HCT116 (cell line): ENCODE measurements around the gene SLC25A21. TPM values are rescaled to one million over a fixed set of nuclear protein-coding genes. Genes with fewer than 3 reads are reported as not detected.

Experiments used
- ATAC-seq: fragments of 200-7000 bp; cut with Tn5 transposase; 2 replicates; pipeline ENCODE4 v1.9.1; 2020; ENCODE audit warnings: mild to moderate bottlenecking, moderate library complexity
- BruUV-seq: library from RNA; stranded (reverse); fragments of 400-500 nt; replicated peaks from 2 replicates; lab custom pipeline; 2021; lab: Mats Ljungman, UMichigan
- CTCF ChIA-PET: fragments of 300-600 bp; sonication (Branson Sonifier 250); formaldehyde crosslinking; loops from one replicate; lab custom pipeline; 2021; ENCODE audit warnings: antibody characterized with exemption; lab: Charles Lee
- POLR2A ChIA-PET: fragments of 300-600, 350-600 bp; sonication (Branson Sonifier 250); formaldehyde crosslinking; loops from one replicate; lab custom pipeline; 2021; ENCODE audit warnings: antibody characterized with exemption; lab: Charles Lee
- RAD21 ChIA-PET, 2 experiments: fragments of 300-600 bp; sonication (Branson Sonifier 250); formaldehyde crosslinking; loops; one replicate each; lab custom pipeline; 2023; ENCODE audit warnings: low total read pairs in 2 of 2; ENCODE audit not compliant: uncharacterized antibody in 2 of 2, unreplicated experiment in 2 of 2, low non-redundant PET in 1 of 2; lab: Charles Lee
- DNase-seq: peaks from one replicate; pipeline ENCODE4 v3.0.0-alpha.2; 2010; ENCODE audit warnings: low read depth, low spot score
- H2AFZ ChIP-seq: fragments of 200-600 bp; shearing (Covaris generic), sonication (generic); 2 replicates; pipeline ENCODE4 v1.6.1; 2017; ENCODE audit warnings: low read depth, mixed run types, mixed read lengths, antibody characterized with exemption, low read length; ENCODE audit not compliant: poor library complexity, severe bottlenecking
- H3K27ac ChIP-seq: 2 replicates; pipeline ENCODE4 v1.5.1; 2012; ENCODE audit warnings: low read depth, low read length
- H3K27me3 ChIP-seq: fragments of 200-600 bp; sonication (generic); 2 replicates; pipeline ENCODE4 v1.6.1; 2016; ENCODE audit warnings: mixed run types, low read length, mixed read lengths; ENCODE audit not compliant: insufficient read depth
- H3K36me3 ChIP-seq, 2 experiments: fragments of 200-500 bp in 1 of 2; fragments of 200-600 bp in 1 of 2; sonication (Bioruptor generic) in 1 of 2; sonication (generic) in 1 of 2; 2 replicates each; pipeline versions ENCODE4 v1.5.1 to v1.6.1; 2014 to 2016; ENCODE audit warnings: low read length in 2 of 2, inconsistent platforms in 1 of 2, mixed read lengths in 1 of 2, mixed run types in 1 of 2; ENCODE audit not compliant: insufficient read depth in 2 of 2, control insufficient read depth in 1 of 2
- H3K4me1 ChIP-seq, 2 experiments: fragments of 200-600 bp in 1 of 2; sonication (generic) in 1 of 2; 2 replicates each; pipeline versions ENCODE4 v1.5.1 to v1.6.1; 2012 to 2017; ENCODE audit warnings: low read length in 2 of 2, inconsistent platforms in 1 of 2, mild to moderate bottlenecking in 1 of 2, mixed read lengths in 1 of 2, mixed run types in 1 of 2, moderate library complexity in 1 of 2; ENCODE audit not compliant: insufficient read depth in 2 of 2, control insufficient read depth in 1 of 2
- H3K4me2 ChIP-seq: fragments of 200-600 bp; sonication (generic); 2 replicates; pipeline ENCODE4 v1.6.1; 2017; ENCODE audit warnings: mixed run types, low read length, mixed read lengths
- H3K4me3 ChIP-seq, 2 experiments: fragments of 200-600 bp in 1 of 2; sonication (generic) in 1 of 2; replicated peaks in 1 of 2; 2 replicates each; pipeline ENCODE4 v1.5.1; 2011 to 2016; ENCODE audit warnings: low read length in 2 of 2, control low read depth in 1 of 2, low read depth in 1 of 2, mild to moderate bottlenecking in 1 of 2, mixed read lengths in 1 of 2, mixed run types in 1 of 2
- H3K79me2 ChIP-seq: fragments of 200-600 bp; sonication (generic); 2 replicates; pipeline ENCODE4 v1.6.1; 2017; ENCODE audit warnings: mild to moderate bottlenecking, mixed run types, low read length, moderate library complexity, mixed read lengths; ENCODE audit not compliant: insufficient read depth
- H3K9ac ChIP-seq: fragments of 200-600 bp; sonication (generic); 2 replicates; pipeline ENCODE4 v1.6.1; 2016; ENCODE audit warnings: low read length, mixed read lengths
- H3K9me2 ChIP-seq: fragments of 200-600 bp; sonication (generic), shearing (Covaris generic); 2 replicates; pipeline ENCODE4 v1.6.1; 2017; ENCODE audit warnings: mixed run types, mild to moderate bottlenecking, moderate library complexity; ENCODE audit not compliant: insufficient read depth
- H3K9me3 ChIP-seq, 2 experiments: fragments of 200-500 bp in 1 of 2; fragments of 200-600 bp in 1 of 2; sonication (Bioruptor generic) in 1 of 2; sonication (generic) in 1 of 2; 2 replicates each; pipeline ENCODE4 v1.6.1; 2014 to 2017; ENCODE audit warnings: low read length in 2 of 2, mixed read lengths in 2 of 2, inconsistent platforms in 1 of 2, low read depth in 1 of 2, mild to moderate bottlenecking in 1 of 2, mixed run types in 1 of 2, moderate library complexity in 1 of 2; ENCODE audit not compliant: control insufficient read depth in 1 of 2, insufficient read depth in 1 of 2
- H4K20me1 ChIP-seq: fragments of 200-600 bp; sonication (generic), shearing (Covaris generic); 2 replicates; pipeline ENCODE4 v1.6.1; 2017; ENCODE audit warnings: mixed run types, mild to moderate bottlenecking, moderate library complexity; ENCODE audit not compliant: insufficient read depth
- ATF3 ChIP-seq: IDR thresholded peaks from 2 replicates; pipeline ENCODE4 v1.6.1; 2012
- CEBPB ChIP-seq: IDR thresholded peaks from 2 replicates; pipeline ENCODE4 v1.6.1; 2012; ENCODE audit warnings: low read depth
- CTCF ChIP-seq, 3 experiments: fragments of 200-600 bp in 1 of 3; sonication (generic) in 1 of 3; IDR thresholded peaks in 2 of 3; conservative IDR thresholded peaks in 1 of 3; 2 replicates each; pipeline ENCODE4 v1.5.1; 2012 to 2017; ENCODE audit warnings: low read depth in 2 of 3, low read length in 2 of 3, antibody characterized with exemption in 1 of 3, borderline replicate concordance in 1 of 3, control low read depth in 1 of 3, mild to moderate bottlenecking in 1 of 3, mixed read lengths in 1 of 3, mixed run types in 1 of 3, moderate library complexity in 1 of 3; ENCODE audit not compliant: insufficient read depth in 1 of 3
- ELF1 ChIP-seq: IDR thresholded peaks from 2 replicates; pipeline ENCODE4 v1.6.1; 2012; ENCODE audit warnings: low read depth, borderline replicate concordance
- EZH2 ChIP-seq: fragments of 200-600 bp; sonication (generic); IDR thresholded peaks from 2 replicates; pipeline ENCODE4 v1.6.1; 2017; ENCODE audit warnings: antibody characterized with exemption, mixed run types
- POLR2AphosphoS5 ChIP-seq: IDR thresholded peaks from 2 replicates; pipeline ENCODE4 v1.6.1; 2011; ENCODE audit warnings: mild to moderate bottlenecking, low read depth, low read length, moderate library complexity
- RAD21 ChIP-seq: IDR thresholded peaks from 2 replicates; pipeline ENCODE4 v1.6.1; 2012; ENCODE audit warnings: low read depth, mild to moderate bottlenecking
- SP1 ChIP-seq: IDR thresholded peaks from 2 replicates; pipeline ENCODE4 v1.6.1; 2012; ENCODE audit warnings: low read depth
- SRF ChIP-seq: IDR thresholded peaks from 2 replicates; pipeline ENCODE4 v1.6.1; 2012; ENCODE audit warnings: low read depth
- TCF7L2 ChIP-seq: IDR thresholded peaks from 2 replicates; pipeline ENCODE4 v1.7.0; 2011; ENCODE audit warnings: borderline replicate concordance, inconsistent platforms; ENCODE audit not compliant: insufficient read depth, insufficient read length; ENCODE audit errors: extremely low read depth
- YY1 ChIP-seq: IDR thresholded peaks from 2 replicates; pipeline ENCODE4 v1.6.1; 2011; ENCODE audit warnings: low read length, low read depth, moderate library complexity, mild to moderate bottlenecking; ENCODE audit not compliant: insufficient replicate concordance; ENCODE audit errors: extremely low read depth
- ZNF274 ChIP-seq: fragments of 200-500 bp; sonication (Bioruptor generic); IDR thresholded peaks from 2 replicates; pipeline ENCODE4 v1.6.1; 2014; ENCODE audit warnings: mild to moderate bottlenecking, low read depth, low read length, inconsistent platforms
- intact Hi-C: fragments of 100-400 bp; cut with micrococcal nuclease; formaldehyde crosslinking; loops from 2 replicates; pipeline ENCODE4 v1.10.0; 2022
- total RNA-seq: library from RNA; stranded (reverse); gene quantifications from one replicate; pipeline ENCODE4 v1.2.1, GENCODE V29; 2021; ENCODE audit not compliant: unreplicated experiment

Gene SLC25A21
- total RNA-seq, 1 experiment from 2014 or later: 3.5 TPM

GRCh38 chr14:36663404-36664321 lies 508.7 kb downstream of the SLC25A21 start:
- ATAC-seq: no peak
- no peaks in the 10 kb centered on the region for H3K9me2 ChIP-seq
- H3K79me2 ChIP-seq: no peaks in the 10 kb centered on the region
- H2AFZ ChIP-seq: no peak overlapping the region
- intact Hi-C loops: no loop called here
- no peaks in the 10 kb centered on the region for H4K20me1 ChIP-seq
- CTCF ChIA-PET: no interaction called here
- H3K27me3 ChIP-seq: no peaks in the 10 kb centered on the region
- TF ChIP-seq ATF3 (no peak), CTCF (IDR thresholded peaks at IDR 0.05 in 2 of 3, conservative IDR thresholded peaks at IDR 0.05 in 1 of 3; ENCODE audit: borderline replicate concordance in 1 of 3, insufficient read depth in 1 of 3, low read depth in 2 of 3, low read length in 2 of 3) (no peak), SRF (no peak), CEBPB (no peak), YY1 (no peak), EZH2 (no peak), SP1 (no peak), TCF7L2 (no peak), POLR2AphosphoS5 (no peak), ELF1 (no peak), ZNF274 (no peak), RAD21 (no peak)
- H3K4me1 ChIP-seq: peaks cover 4 to 10% of the 10 kb centered on the region in 2 experiments; a peak in 1 of 4 replicates
- RAD21 ChIA-PET: no interaction called here
- no peak for DNase-seq
- no peak overlapping the region for H3K9ac ChIP-seq
- no peaks in the 10 kb centered on the region for H3K9me3 ChIP-seq
- POLR2A ChIA-PET: no interaction called here
- no peak overlapping the region for H3K27ac ChIP-seq
- peaks cover 0 to 3% of the 10 kb centered on the region in 2 experiments; a peak in 2 of 4 replicates for H3K36me3 ChIP-seq
- H3K4me3 ChIP-seq: no peak overlapping the region
- no TSS peak for BruUV-seq
- no peak overlapping the region for H3K4me2 ChIP-seq
